Measurements from ENCODE around the gene DOCK9.

- TF ChIP-seq CTCF (conservative IDR thresholded peaks at IDR 0.05; ENCODE audit: low read depth, low read length) (no peak), EZH2 (IDR thresholded peaks at IDR 0.05; ENCODE audit: borderline replicate concordance, low read depth, low read length, poor library complexity, severe bottlenecking) (no peak)
Observed at GRCh38 chr13:98951266-98951665, 26.6 kb downstream of the DOCK9 start.

Data from A673 (cell line).